Liver (tissue), 3 donors: Measurements from ENCODE around the gene YIPF2.

Source experiments
- GABPA ChIP-seq, 2 donors: IDR thresholded peaks in 1 of 2; conservative IDR thresholded peaks in 1 of 2; 2 replicates each; pipeline ENCODE4 v1.6.1; 2016; ENCODE audit warnings: antibody characterized with exemption in 2 of 2, mild to moderate bottlenecking in 1 of 2, moderate library complexity in 1 of 2
- JUND ChIP-seq, 2 donors: IDR thresholded peaks; 2 replicates each; pipeline ENCODE4 v1.6.1; 2016; ENCODE audit warnings: antibody characterized with exemption in 2 of 2
- RAD21 ChIP-seq, 2 donors: IDR thresholded peaks; 2 replicates each; pipeline ENCODE4 v1.6.1; 2016; ENCODE audit warnings: antibody characterized with exemption in 2 of 2, mild to moderate bottlenecking in 2 of 2
- TAF1 ChIP-seq: conservative IDR thresholded peaks from 2 replicates; pipeline ENCODE4 v1.6.1; 2016; ENCODE audit warnings: antibody characterized with exemption, mild to moderate bottlenecking
- YY1 ChIP-seq: IDR thresholded peaks from 2 replicates; pipeline ENCODE4 v1.6.1; 2016; ENCODE audit warnings: antibody characterized with exemption, mild to moderate bottlenecking
- TF ChIP-seq, protein P1 (sequence below): fragments of 150-350 bp; IDR thresholded peaks from 2 replicates; pipeline ENCODE4 v1.5.1; 2017; ENCODE audit warnings: improper control_type of control experiment, low read depth, low read length; ENCODE audit not compliant: missing input control
- TF ChIP-seq, protein P2 (sequence below): IDR thresholded peaks from 2 replicates; pipeline ENCODE4 v1.6.1; 2016; ENCODE audit warnings: antibody characterized with exemption
- TF ChIP-seq, protein P3 (sequence below): IDR thresholded peaks from 2 replicates; pipeline ENCODE4 v1.6.1; 2016; ENCODE audit warnings: antibody characterized with exemption
- TF ChIP-seq, protein P4 (sequence below): IDR thresholded peaks from 2 replicates; pipeline ENCODE4 v1.6.1; 2016; ENCODE audit warnings: antibody characterized with exemption, mild to moderate bottlenecking
- donor health status: healthy.
- donor health status: healthy.

DNA sequence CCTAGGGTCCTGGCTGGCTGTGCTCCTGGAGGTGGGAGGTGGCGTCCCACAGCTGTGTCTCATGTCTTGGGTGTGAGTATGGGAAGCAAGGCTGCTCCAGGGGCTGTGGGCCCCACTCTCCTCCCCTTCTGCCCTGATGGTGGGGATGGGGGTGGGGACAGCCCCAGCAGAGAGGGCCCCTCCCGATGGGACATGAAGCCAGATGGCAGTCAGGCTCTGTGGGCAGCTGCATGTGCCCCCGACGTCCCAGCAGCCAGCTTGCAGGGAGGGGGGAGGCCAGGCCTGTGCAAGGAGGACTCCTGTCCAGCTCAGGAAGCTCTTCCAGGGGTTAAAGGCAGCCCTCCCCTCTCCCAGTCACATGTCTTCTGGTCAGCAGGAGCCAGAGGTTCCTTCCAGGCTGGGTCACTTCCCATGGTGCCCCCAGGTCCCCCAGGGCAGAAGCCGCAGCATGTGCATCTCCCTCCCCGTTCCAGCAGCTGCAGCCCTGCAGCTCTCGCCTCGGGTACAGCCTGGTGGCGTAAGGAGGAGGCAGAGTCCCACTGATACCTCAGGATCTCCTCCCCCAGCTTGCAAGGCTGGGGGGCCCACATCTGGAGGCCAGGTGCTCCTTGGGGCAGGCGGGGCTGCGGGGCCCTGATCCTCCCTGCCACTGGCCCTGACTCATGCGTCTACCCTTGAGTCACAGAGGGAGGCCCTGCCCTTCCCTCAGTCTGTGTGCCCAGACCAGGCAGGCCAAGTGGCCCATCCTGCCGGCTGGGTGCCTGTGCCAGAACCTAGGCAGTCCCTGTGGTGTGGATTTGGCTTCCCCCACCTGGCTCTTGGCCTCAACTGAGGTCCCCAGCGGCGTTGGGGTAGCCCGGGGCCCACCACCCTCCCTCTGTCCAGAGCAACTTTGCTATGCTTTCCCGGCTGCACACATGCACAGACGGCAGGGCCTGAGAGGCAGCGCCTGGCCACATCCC, 13.0 kb downstream of the YIPF2 start:
- TF ChIP-seq JUND (IDR thresholded peaks at IDR 0.05), result no peak
- no peak for TF ChIP-seq GABPA (IDR thresholded peaks at IDR 0.05 in 1 of 2, conservative IDR thresholded peaks at IDR 0.05 in 1 of 2)
- TF ChIP-seq, protein P1, sequence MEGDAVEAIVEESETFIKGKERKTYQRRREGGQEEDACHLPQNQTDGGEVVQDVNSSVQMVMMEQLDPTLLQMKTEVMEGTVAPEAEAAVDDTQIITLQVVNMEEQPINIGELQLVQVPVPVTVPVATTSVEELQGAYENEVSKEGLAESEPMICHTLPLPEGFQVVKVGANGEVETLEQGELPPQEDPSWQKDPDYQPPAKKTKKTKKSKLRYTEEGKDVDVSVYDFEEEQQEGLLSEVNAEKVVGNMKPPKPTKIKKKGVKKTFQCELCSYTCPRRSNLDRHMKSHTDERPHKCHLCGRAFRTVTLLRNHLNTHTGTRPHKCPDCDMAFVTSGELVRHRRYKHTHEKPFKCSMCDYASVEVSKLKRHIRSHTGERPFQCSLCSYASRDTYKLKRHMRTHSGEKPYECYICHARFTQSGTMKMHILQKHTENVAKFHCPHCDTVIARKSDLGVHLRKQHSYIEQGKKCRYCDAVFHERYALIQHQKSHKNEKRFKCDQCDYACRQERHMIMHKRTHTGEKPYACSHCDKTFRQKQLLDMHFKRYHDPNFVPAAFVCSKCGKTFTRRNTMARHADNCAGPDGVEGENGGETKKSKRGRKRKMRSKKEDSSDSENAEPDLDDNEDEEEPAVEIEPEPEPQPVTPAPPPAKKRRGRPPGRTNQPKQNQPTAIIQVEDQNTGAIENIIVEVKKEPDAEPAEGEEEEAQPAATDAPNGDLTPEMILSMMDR, result no peak
- TF ChIP-seq YY1, result no peak
- TF ChIP-seq, protein P2, sequence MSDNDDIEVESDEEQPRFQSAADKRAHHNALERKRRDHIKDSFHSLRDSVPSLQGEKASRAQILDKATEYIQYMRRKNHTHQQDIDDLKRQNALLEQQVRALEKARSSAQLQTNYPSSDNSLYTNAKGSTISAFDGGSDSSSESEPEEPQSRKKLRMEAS, result no peak
- no peak for TF ChIP-seq RAD21 (IDR thresholded peaks at IDR 0.05)
- TF ChIP-seq, protein P3, sequence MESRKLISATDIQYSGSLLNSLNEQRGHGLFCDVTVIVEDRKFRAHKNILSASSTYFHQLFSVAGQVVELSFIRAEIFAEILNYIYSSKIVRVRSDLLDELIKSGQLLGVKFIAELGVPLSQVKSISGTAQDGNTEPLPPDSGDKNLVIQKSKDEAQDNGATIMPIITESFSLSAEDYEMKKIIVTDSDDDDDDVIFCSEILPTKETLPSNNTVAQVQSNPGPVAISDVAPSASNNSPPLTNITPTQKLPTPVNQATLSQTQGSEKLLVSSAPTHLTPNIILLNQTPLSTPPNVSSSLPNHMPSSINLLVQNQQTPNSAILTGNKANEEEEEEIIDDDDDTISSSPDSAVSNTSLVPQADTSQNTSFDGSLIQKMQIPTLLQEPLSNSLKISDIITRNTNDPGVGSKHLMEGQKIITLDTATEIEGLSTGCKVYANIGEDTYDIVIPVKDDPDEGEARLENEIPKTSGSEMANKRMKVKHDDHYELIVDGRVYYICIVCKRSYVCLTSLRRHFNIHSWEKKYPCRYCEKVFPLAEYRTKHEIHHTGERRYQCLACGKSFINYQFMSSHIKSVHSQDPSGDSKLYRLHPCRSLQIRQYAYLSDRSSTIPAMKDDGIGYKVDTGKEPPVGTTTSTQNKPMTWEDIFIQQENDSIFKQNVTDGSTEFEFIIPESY, result no peak
- TF ChIP-seq, protein P4, sequence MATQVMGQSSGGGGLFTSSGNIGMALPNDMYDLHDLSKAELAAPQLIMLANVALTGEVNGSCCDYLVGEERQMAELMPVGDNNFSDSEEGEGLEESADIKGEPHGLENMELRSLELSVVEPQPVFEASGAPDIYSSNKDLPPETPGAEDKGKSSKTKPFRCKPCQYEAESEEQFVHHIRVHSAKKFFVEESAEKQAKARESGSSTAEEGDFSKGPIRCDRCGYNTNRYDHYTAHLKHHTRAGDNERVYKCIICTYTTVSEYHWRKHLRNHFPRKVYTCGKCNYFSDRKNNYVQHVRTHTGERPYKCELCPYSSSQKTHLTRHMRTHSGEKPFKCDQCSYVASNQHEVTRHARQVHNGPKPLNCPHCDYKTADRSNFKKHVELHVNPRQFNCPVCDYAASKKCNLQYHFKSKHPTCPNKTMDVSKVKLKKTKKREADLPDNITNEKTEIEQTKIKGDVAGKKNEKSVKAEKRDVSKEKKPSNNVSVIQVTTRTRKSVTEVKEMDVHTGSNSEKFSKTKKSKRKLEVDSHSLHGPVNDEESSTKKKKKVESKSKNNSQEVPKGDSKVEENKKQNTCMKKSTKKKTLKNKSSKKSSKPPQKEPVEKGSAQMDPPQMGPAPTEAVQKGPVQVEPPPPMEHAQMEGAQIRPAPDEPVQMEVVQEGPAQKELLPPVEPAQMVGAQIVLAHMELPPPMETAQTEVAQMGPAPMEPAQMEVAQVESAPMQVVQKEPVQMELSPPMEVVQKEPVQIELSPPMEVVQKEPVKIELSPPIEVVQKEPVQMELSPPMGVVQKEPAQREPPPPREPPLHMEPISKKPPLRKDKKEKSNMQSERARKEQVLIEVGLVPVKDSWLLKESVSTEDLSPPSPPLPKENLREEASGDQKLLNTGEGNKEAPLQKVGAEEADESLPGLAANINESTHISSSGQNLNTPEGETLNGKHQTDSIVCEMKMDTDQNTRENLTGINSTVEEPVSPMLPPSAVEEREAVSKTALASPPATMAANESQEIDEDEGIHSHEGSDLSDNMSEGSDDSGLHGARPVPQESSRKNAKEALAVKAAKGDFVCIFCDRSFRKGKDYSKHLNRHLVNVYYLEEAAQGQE, result no peak
- TF ChIP-seq TAF1, result no peak
